Erythroblast (primary cell): ENCODE results near the gene NACA2.

Experiments used
- GATA1 ChIP-seq: IDR thresholded peaks from 2 replicates; pipeline ENCODE4 v1.6.1; 2011; ENCODE audit warnings: low read depth, mild to moderate bottlenecking, control low read depth, low read length, moderate library complexity
- POLR2A ChIP-seq: IDR thresholded peaks from 2 replicates; pipeline ENCODE4 v1.6.1; 2011; ENCODE audit warnings: mild to moderate bottlenecking, low read length

GRCh38 chr17:61583242-61583641 is 7.8 kb downstream of the NACA2 start:
- TF ChIP-seq POLR2A = no peak
- no peak for TF ChIP-seq GATA1
